ENCODE data around the gene SLC5A12. TPM values are rescaled to one million over a fixed set of nuclear protein-coding genes. Genes with fewer than 3 reads are reported as not detected.

The SLC5A12 gene
- polyA plus RNA-seq, 1 experiment = not detected

- ChIA-PET POLR2A (no interaction called here), CTCF (no interaction called here)
- no peak overlapping the region for H3K4me3 ChIP-seq (ENCODE audit: low read depth, low read length)
- DNase-seq (ENCODE audit: low read depth) = no peak
- TF ChIP-seq CTCF (IDR thresholded peaks at IDR 0.05; ENCODE audit: insufficient read depth, low read depth, low read length) = no peak
- H3K27me3 ChIP-seq (ENCODE audit: control insufficient read depth, insufficient read depth, low read length) = no peaks in the 10 kb centered on the region
- no peaks in the 10 kb centered on the region for H3K36me3 ChIP-seq (ENCODE audit: control insufficient read depth, insufficient read depth, low read length)
Measured at GRCh38 chr11:26688701-26689100, 33.2 kb downstream of the SLC5A12 start.

GRCh38 chr11:26687351-26687750, 34.5 kb downstream of the SLC5A12 start:
- CTCF ChIA-PET = no interaction called here
- Histone ChIP-seq H3K27me3 (ENCODE audit: control insufficient read depth, insufficient read depth, low read length) (no peaks in the 10 kb centered on the region), H3K4me3 (ENCODE audit: low read depth, low read length) (no peak overlapping the region), H3K36me3 (ENCODE audit: control insufficient read depth, insufficient read depth, low read length) (no peaks in the 10 kb centered on the region)
- no peak for TF ChIP-seq CTCF (IDR thresholded peaks at IDR 0.05; ENCODE audit: insufficient read depth, low read depth, low read length)
- POLR2A ChIA-PET = no interaction called here
- DNase-seq (ENCODE audit: low read depth) = no peak

- no peak for TF ChIP-seq CTCF (IDR thresholded peaks at IDR 0.05; ENCODE audit: insufficient read depth, low read depth, low read length)
- no peak overlapping the region for H3K4me3 ChIP-seq (ENCODE audit: low read depth, low read length)
- no peak for DNase-seq (ENCODE audit: low read depth)
- POLR2A ChIA-PET = no interaction called here
- CTCF ChIA-PET = interaction anchor here (0.8 kb wide), 1 partner anchor 482 kb away, joined by 3 read pairs; no protein-coding TSS in a partner anchor
- no peaks in the 10 kb centered on the region for H3K36me3 ChIP-seq (ENCODE audit: control insufficient read depth, insufficient read depth, low read length)
- no peaks in the 10 kb centered on the region for H3K27me3 ChIP-seq (ENCODE audit: control insufficient read depth, insufficient read depth, low read length)
Measured at GRCh38 chr11:26677566-26677965, 44.3 kb downstream of the SLC5A12 start.

- no peak for TF ChIP-seq CTCF (IDR thresholded peaks at IDR 0.05; ENCODE audit: insufficient read depth, low read depth, low read length)
- Histone ChIP-seq H3K27me3 (ENCODE audit: control insufficient read depth, insufficient read depth, low read length) (no peaks in the 10 kb centered on the region), H3K36me3 (ENCODE audit: control insufficient read depth, insufficient read depth, low read length) (no peaks in the 10 kb centered on the region), H3K4me3 (ENCODE audit: low read depth, low read length) (no peak overlapping the region)
- no peak for DNase-seq (ENCODE audit: low read depth)
- POLR2A ChIA-PET = no interaction called here
- CTCF ChIA-PET = no interaction called here
Measured at GRCh38 chr11:26676641-26677040, 45.2 kb downstream of the SLC5A12 start.

- Histone ChIP-seq H3K4me3 (ENCODE audit: low read depth, low read length) (no peak overlapping the region), H3K27me3 (ENCODE audit: control insufficient read depth, insufficient read depth, low read length) (no peaks in the 10 kb centered on the region), H3K36me3 (ENCODE audit: control insufficient read depth, insufficient read depth, low read length) (no peaks in the 10 kb centered on the region)
- ChIA-PET POLR2A (no interaction called here), CTCF (no interaction called here)
- TF ChIP-seq CTCF (IDR thresholded peaks at IDR 0.05; ENCODE audit: insufficient read depth, low read depth, low read length) = no peak
- DNase-seq (ENCODE audit: low read depth) = no peak
Measured at GRCh38 chr11:26675233-26675928, 46.5 kb downstream of the SLC5A12 start.
